GM20000 (cell line): ENCODE results near the gene YTHDF2.

Experiments used
- DNase-seq: peaks from one replicate; pipeline ENCODE4 v3.0.0; 2012; ENCODE audit warnings: low spot score
- TF ChIP-seq, protein P1 (sequence below): IDR thresholded peaks from 2 replicates; pipeline ENCODE4 v1.5.1; 2012; ENCODE audit warnings: mild to moderate bottlenecking, control low read depth; ENCODE audit errors: extremely low read depth, missing control alignments

Gene YTHDF2

DNA sequence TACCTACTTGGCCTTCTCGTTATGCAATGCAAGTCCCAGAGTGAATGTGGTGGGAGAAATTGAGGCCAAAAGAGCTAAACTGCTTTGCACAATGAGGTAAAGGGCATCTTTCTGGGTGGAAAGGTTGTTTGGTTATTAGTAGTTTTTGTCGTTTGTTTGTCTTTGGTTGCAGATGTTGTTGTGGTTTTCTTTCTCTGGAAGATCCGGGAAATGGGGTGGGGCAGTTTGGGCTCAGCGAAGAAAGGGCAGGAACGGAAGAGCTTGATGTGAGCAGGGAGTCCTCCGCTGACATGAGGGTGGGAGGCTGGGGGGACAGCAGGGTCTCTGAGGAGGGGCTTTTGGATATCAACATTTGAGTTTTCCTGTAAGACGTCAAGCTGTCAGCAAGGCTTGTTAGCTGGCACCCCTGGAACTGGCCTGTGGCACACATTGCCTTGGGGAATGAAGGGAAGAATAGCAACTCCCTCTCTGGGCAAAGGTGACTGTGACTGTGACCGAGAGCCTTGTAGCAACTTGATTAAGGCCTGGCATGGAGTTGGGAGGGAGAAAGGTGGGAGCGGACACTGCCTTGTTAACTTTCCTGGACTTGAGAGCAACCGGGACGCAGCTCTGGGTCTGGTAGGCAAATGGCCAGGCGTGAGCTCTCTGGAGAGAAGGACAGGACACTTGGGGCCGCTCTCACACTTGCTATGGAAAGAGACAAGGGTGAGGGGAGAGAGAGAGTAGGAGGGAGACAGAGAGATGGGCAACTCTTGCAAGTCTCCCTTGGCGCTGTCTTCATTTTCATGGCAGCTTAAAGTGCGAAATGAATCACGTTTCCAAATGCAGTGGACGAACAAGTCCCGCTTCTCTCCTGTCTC is 59.8 kb downstream of the YTHDF2 start:
- no peak for DNase-seq
- TF ChIP-seq, protein P1, sequence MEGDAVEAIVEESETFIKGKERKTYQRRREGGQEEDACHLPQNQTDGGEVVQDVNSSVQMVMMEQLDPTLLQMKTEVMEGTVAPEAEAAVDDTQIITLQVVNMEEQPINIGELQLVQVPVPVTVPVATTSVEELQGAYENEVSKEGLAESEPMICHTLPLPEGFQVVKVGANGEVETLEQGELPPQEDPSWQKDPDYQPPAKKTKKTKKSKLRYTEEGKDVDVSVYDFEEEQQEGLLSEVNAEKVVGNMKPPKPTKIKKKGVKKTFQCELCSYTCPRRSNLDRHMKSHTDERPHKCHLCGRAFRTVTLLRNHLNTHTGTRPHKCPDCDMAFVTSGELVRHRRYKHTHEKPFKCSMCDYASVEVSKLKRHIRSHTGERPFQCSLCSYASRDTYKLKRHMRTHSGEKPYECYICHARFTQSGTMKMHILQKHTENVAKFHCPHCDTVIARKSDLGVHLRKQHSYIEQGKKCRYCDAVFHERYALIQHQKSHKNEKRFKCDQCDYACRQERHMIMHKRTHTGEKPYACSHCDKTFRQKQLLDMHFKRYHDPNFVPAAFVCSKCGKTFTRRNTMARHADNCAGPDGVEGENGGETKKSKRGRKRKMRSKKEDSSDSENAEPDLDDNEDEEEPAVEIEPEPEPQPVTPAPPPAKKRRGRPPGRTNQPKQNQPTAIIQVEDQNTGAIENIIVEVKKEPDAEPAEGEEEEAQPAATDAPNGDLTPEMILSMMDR: no peak

DNA sequence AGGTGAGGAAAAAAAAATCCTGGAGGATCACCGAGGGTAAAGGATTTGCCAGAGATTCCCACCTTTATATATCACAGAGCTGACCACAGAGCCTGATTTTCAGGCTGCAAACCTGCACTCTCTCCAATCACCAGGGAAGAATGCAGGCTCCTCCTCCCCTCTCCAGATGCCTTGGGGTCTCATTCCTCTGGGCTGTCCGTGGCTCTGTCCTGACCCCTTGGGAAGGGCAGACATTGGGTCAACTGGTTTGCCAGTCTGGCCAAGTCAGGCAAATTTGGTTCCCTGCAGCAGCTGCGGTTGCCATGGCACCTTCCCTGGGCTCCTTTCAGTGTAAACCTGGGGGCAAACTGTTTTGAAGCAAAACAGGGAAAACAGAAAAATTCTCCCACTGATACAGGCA is 63.6 kb downstream of the YTHDF2 start:
- no peak for DNase-seq
- TF ChIP-seq, protein P1: no peak

DNA sequence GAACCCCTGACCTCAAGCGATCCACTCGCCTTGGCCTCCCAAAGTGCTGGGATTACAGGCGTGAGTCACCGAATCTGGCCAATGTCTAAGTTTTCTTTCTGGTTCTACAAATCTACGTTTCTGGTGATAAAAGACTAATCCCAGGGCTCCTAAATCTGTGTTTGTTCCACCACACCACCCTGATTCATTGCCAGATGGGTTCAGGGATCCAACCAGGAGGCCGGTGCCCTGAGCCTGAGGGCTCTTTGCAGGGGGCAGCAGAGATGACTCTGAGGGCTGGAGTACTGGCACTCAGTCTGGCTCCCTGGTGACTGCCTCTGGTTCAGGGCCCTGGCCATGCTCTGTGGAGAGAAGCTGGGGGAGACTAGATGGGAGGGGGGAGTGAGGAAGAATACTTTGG is 64.7 kb downstream of the YTHDF2 start:
- DNase-seq: no peak
- TF ChIP-seq, protein P1: no peak

DNA sequence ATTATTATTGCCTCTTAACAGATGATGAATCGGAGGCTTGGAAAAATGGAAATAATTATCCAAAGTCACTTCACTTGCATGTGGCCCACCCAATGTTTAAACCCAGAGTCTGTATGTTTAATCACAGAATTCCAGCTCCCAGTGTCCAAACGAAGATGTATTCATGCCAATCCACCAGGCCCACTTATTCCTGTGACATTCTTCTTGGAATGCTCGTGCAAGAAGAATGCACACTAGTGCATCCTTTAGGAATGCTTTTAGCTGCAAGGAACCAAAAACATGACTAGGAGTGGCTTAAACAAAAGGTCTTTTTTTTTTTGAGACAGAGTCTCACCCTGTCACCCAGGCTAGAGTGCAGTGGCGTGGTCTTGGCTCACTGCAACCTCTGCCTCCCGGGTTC is 66.3 kb downstream of the YTHDF2 start:
- TF ChIP-seq, protein P1: no peak
- no peak for DNase-seq

DNA sequence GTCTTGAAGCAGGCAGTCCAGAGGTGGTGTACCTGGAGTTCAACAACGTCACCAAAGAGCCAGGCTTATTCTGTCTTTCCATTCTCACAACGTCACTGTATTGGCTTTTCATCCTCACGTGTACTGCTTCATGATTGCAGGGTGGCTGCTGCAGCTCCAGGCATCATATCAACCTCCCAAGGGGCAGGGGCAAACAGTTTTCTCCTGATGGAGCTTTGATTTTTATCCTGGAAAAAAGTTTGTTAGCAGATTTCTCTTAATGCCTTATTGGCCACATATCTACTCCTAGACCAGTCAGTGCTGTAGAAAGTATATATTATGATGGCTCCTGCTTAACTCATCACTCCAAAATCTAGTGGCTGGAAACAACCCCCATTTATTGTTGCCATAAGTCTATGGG is 66.9 kb downstream of the YTHDF2 start:
- TF ChIP-seq, protein P1: no peak
- no peak for DNase-seq

DNA sequence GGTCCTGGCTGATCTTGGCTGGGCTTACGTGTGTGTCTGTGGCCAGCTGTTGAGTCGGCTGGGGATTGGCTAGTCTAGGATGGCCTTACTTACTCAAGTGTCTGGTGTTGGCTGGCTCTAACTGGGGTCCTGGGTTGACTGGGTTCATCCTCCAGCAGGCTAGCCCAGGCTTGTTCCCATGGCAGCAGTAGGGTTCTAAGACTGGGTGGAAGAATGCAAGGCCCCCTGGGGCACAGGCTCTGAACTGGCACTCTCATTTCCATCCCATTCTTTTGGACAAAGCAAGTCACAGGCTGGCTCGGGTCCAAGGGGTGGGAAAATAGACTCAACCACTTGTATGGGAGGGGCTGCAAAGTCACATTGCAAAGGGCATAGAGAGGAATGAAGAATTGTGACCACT is 67.3 kb downstream of the YTHDF2 start:
- DNase-seq: no peak
- TF ChIP-seq, protein P1: no peak

DNA sequence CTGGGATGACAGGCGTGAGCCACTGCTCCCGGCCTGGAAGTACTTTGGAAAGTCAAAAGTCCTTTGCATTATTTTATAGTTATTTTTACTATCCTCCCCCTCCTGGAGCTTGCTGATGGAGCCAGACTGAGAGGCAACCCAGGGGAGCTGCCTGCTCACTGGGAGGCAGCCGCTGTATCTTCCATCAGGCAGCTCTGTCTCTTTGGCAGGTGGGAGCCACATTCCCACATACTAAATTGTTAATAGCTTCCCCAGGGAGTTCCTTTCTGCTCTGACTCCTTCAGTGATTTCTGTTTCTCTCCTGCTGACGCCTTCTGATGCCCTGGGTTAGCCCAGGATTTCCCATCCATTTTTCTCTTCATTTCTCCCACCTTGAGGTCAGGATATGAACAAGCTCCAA is 70.3 kb downstream of the YTHDF2 start:
- TF ChIP-seq, protein P1: no peak
- no peak for DNase-seq
